Esophagus muscularis mucosa (tissue), 3 donors: Measurements from ENCODE around the gene NNT.

Experiments
- POLR2A ChIP-seq: fragments of 450-650 bp; IDR thresholded peaks from one replicate; pipeline ENCODE4 v1.6.1; 2017; ENCODE audit warnings: antibody characterized with exemption, moderate library complexity, mild to moderate bottlenecking, low read depth
- POLR2AphosphoS5 ChIP-seq, 2 donors: sonication (generic); formaldehyde crosslinking; IDR thresholded peaks; one replicate each; pipeline ENCODE4 v1.6.1; 2017; ENCODE audit warnings: antibody characterized with exemption in 2 of 2
- TF ChIP-seq, protein P1 (sequence below), 3 experiments: fragments of 200-600 bp in 2 of 3; fragments of 450-650 bp in 1 of 3; sonication (generic) in 2 of 3; IDR thresholded peaks; one replicate each; pipeline ENCODE4 v1.5.1; 2017 to 2019; ENCODE audit warnings: antibody characterized with exemption in 3 of 3, mild to moderate bottlenecking in 2 of 3, moderate library complexity in 1 of 3

DNA sequence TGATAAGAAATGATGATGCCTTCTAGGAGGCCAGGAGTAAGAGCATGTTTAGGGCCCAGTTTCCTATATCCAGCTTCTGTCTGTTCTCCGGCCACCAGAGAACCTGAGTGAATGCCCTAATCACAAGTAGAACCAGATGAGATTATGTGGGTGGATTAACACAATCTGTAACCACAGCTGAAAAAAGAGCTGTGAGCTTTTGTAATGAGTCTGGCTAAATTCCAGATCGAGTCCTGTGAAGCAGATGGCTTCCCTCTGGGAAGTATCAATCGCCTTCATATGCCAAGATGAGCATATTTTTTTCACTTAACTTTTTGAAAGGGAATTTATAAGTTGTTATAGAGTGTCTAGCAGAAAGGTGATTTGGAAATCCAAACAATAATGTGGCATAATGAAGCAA is 99.8 kb downstream of the NNT start:
- TF ChIP-seq POLR2A (no peak), POLR2AphosphoS5 (IDR thresholded peaks at IDR 0.05) (no peak)
- TF ChIP-seq, protein P1, sequence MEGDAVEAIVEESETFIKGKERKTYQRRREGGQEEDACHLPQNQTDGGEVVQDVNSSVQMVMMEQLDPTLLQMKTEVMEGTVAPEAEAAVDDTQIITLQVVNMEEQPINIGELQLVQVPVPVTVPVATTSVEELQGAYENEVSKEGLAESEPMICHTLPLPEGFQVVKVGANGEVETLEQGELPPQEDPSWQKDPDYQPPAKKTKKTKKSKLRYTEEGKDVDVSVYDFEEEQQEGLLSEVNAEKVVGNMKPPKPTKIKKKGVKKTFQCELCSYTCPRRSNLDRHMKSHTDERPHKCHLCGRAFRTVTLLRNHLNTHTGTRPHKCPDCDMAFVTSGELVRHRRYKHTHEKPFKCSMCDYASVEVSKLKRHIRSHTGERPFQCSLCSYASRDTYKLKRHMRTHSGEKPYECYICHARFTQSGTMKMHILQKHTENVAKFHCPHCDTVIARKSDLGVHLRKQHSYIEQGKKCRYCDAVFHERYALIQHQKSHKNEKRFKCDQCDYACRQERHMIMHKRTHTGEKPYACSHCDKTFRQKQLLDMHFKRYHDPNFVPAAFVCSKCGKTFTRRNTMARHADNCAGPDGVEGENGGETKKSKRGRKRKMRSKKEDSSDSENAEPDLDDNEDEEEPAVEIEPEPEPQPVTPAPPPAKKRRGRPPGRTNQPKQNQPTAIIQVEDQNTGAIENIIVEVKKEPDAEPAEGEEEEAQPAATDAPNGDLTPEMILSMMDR (IDR thresholded peaks at IDR 0.05): no peak
